Measurements from ENCODE around the gene COPG1.
A peak's percentile ranks its signal among the peaks of the same experiment; 100 is the strongest.

COPG1 gene

DNA sequence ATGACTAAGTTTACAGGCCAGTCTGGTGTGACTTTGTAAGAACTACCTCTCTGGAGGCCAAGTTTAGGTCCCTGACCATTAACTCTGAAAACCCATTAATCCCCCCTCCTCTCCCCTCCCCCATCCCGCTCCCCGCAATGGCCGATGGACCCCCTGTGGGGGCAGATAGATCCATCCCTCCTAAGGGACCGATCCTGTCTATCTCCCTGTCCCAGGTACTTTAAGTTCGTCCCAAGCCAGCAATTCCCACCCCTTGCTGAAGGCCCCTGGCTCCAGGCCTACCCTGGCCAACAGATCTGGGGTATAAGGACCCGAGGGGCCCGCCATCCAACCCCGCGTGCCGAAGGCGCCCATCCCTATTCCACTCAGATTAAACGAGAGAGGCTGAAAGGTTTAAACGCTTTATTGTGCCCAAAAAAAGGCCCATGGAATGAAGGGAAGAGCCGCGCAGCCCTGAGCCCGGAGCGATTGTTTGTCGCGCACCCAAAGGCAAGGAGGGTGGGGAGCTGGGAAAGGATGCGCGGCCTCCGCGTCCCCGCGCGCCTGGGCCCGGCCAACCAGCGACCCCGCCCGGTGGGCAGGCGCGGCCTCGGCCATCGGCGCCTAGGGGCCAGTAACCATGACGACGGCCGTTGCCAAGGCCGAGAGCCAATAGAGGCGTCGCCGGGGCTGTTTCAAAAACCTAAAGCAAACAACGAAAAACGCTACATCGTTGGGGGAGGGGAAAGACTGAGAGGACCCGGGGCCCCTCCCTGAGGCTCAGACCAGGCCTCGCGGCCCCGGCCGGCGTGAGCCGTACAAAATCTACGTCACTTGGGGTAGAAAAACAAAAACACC lies 65.2 kb downstream of the COPG1 start:
- peak; percentile 93 for DNase-seq (ENCODE audit: low spot score)

- peak; percentile 42 for DNase-seq (ENCODE audit: low spot score)
These were observed 66.0 kb downstream of the COPG1 start for GRCh38 chr3:129315223-129315997.

GRCh38 chr3:129315998-129316247 lies 66.5 kb downstream of the COPG1 start:
- DNase-seq (ENCODE audit: low spot score) = no peak

- peak; percentile 90 for DNase-seq (ENCODE audit: low spot score)
These were observed 67.0 kb downstream of the COPG1 start for GRCh38 chr3:129316248-129317013.

- no peak for DNase-seq (ENCODE audit: low spot score)
These were observed 67.8 kb downstream of the COPG1 start for GRCh38 chr3:129317014-129317771.

GRCh38 chr3:129317848-129318247 lies 68.4 kb downstream of the COPG1 start:
- no peak for DNase-seq (ENCODE audit: low spot score)

DNA sequence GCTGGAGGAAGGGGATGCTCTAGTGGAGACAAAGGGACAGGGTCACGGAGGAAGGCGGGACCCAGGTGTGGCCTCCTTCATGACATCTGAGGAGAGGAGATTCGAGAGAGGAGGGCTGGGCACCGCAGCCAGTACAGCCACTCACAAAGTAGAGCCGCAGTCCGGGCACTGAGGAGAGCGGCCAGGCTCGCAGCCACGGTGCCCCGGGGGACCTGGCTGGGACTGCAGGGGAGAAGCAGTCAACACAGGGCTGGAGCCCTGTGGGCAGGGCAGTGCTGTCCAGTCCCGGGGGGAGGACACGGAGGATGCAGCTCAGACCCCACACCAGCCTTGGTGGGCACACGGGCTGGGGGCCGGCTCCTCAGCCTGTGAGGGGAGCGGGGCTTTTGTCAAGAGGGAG lies 69.5 kb downstream of the COPG1 start:
- no peak for DNase-seq (ENCODE audit: low spot score)

DNA sequence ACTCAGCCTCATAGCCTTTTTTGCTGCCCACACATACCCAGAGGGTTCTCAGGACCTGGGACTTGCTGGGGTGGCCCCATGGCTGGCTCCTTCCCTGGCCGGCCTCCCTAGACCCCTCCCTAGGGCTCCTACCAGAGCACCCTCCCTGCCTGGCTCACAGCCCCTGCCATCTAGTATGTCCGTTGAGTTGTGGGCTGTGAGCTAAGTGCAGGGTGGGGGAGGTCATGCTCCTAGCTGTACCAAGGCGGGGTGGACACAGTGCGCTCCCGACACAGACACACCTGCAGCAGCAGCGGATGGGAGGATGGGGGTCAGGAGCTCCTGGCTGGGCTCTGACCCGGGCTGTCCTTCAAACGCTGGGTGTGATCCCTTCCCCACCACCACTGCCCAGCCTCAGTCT lies 70.9 kb downstream of the COPG1 start:
- no peak for DNase-seq (ENCODE audit: low spot score)

- DNase-seq (ENCODE audit: low spot score) = no peak
These were observed 71.5 kb downstream of the COPG1 start for GRCh38 chr3:129320825-129321487.

GRCh38 chr3:129321887-129322286 lies 72.5 kb downstream of the COPG1 start:
- no peak for DNase-seq (ENCODE audit: low spot score)

- DNase-seq (ENCODE audit: low spot score) = no peak
These were observed 74.4 kb downstream of the COPG1 start for GRCh38 chr3:129323651-129324294.

- DNase-seq (ENCODE audit: low spot score) = no peak
These were observed 75.4 kb downstream of the COPG1 start for GRCh38 chr3:129324855-129325254.

DNA sequence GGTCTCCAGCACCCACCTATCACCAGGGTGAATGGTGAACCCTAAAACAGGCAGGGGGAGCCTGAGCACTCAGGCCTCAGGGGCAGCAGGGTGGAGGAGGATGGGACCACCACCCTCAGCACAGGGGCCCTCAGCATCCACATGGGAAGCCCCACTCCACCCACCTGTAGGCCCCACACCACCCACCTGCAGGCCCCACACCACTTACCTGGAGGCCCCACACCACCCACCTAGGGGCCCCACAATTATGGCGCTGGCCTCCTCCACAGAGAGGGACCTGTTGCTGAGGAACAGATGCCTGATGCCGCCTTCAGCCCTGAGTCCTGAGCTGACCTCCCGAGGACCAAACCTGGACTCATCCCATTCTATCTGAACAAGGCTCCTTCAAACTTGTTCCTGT lies 76.0 kb downstream of the COPG1 start:
- DNase-seq (ENCODE audit: low spot score) = no peak

GRCh38 chr3:129326138-129326537 lies 76.7 kb downstream of the COPG1 start:
- DNase-seq (ENCODE audit: low spot score) = no peak

DNA sequence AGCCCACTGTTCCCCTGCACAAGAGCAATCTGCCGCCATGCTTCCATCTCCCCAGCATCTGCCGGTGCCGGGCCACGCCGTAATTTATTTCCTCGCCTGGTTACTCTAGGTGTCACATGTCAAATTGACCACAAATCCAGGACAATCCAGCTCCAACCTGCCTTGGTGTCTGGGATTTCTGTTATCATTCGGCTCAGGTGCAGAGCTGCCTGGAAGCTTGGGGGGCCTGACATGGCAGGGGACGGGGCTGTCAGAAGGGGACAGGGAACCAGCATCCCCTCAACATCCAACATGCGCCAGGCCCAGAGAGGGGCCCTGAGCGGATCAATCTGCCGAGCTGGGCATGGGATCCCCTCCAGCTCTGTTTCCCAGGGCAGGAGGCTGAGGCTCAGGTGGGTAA lies 77.2 kb downstream of the COPG1 start:
- no peak for DNase-seq (ENCODE audit: low spot score)

All from Ammon's horn (tissue), 1 donor.